ENCODE data around the gene FASTKD1.

FASTKD1 gene

DNA sequence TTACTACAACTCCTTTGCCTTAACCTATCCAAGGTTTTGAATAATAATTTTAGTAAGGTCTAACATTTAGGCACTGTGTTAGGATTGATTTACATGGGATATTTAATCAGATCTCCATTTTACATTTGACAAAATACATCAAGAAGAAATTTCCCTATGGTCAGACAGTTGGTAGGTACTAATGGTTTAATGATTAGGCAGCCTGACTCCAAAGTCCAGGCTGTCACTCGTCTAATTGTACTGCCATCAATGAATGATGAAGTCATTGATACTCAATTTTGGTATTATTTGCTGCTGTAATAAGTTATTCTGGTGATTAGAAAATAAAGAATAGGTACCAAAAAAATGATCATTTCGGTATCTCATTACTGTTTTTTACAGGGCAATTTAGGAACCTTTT, 80.3 kb downstream of the FASTKD1 start:
- Histone ChIP-seq H3K4me3 (ENCODE audit: low read depth, low read length) (no peak overlapping the region), H3K36me3 (ENCODE audit: control insufficient read depth, insufficient read depth, low read length) (no peaks in the 10 kb centered on the region), H3K27me3 (ENCODE audit: control insufficient read depth, insufficient read depth, low read length) (no peaks in the 10 kb centered on the region), H3K27ac (no peak overlapping the region), H3K9me3 (ENCODE audit: control insufficient read depth, low read length) (no peaks in the 10 kb centered on the region), H3K79me2 (no peaks in the 10 kb centered on the region), H3K4me2 (ENCODE audit: low read length) (no peak overlapping the region), H3K4me1 (no peaks in the 10 kb centered on the region), H2AFZ (no peak overlapping the region), H3K9ac (no peak overlapping the region)
- TF ChIP-seq, protein P1, sequence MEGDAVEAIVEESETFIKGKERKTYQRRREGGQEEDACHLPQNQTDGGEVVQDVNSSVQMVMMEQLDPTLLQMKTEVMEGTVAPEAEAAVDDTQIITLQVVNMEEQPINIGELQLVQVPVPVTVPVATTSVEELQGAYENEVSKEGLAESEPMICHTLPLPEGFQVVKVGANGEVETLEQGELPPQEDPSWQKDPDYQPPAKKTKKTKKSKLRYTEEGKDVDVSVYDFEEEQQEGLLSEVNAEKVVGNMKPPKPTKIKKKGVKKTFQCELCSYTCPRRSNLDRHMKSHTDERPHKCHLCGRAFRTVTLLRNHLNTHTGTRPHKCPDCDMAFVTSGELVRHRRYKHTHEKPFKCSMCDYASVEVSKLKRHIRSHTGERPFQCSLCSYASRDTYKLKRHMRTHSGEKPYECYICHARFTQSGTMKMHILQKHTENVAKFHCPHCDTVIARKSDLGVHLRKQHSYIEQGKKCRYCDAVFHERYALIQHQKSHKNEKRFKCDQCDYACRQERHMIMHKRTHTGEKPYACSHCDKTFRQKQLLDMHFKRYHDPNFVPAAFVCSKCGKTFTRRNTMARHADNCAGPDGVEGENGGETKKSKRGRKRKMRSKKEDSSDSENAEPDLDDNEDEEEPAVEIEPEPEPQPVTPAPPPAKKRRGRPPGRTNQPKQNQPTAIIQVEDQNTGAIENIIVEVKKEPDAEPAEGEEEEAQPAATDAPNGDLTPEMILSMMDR (IDR thresholded peaks at IDR 0.05) = no peak

DNA sequence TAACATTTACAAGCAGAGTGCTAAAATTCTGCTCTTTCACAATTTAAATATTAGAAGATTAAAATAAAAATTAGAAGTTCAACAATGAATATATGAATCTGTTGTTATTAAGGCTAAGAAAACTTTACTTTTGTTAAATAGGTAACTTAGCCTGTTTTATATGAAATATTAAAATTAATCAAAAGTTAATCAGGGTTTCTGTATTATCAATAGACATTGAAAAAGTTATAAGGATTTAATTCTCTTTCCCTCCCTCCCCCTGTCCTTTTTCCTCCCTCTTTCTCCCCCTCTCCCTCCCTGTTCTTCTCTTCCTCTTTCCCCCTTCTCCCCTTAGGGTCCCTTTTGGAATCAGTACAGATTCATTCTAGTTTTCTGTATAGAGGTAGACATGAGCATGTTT, 82.3 kb downstream of the FASTKD1 start:
- H3K4me1 ChIP-seq = no peaks in the 10 kb centered on the region
- no peak overlapping the region for H3K4me2 ChIP-seq (ENCODE audit: low read length)
- H3K79me2 ChIP-seq = no peaks in the 10 kb centered on the region
- H3K9me3 ChIP-seq (ENCODE audit: control insufficient read depth, low read length) = no peaks in the 10 kb centered on the region
- no peaks in the 10 kb centered on the region for H3K36me3 ChIP-seq (ENCODE audit: control insufficient read depth, insufficient read depth, low read length)
- H3K27me3 ChIP-seq (ENCODE audit: control insufficient read depth, insufficient read depth, low read length) = no peaks in the 10 kb centered on the region
- H3K27ac ChIP-seq = no peak overlapping the region
- H3K4me3 ChIP-seq (ENCODE audit: low read depth, low read length) = no peak overlapping the region
- H3K9ac ChIP-seq = no peak overlapping the region
- TF ChIP-seq, protein P1 (IDR thresholded peaks at IDR 0.05) = no peak
- no peak overlapping the region for H2AFZ ChIP-seq

DNA sequence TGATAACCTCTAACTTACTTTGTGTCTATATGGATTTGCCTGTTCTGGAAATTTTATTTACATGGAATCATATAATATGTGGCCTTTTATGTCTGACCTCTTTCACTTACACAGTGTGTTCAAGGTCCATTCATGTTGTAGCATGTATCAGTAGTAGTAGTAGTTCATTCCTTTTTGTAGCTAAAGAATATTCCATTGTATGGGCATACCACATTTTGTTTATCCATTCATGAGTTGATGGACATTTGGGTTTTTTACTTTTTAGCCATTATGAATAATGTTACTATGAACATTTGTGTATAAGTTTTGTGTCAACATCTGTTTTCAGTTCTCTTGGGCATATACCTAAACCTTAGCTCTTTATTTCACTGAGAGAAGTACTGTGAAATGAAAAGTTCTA, 82.8 kb downstream of the FASTKD1 start:
- Histone ChIP-seq H3K4me1 (no peaks in the 10 kb centered on the region), H3K4me3 (ENCODE audit: low read depth, low read length) (no peak overlapping the region), H3K79me2 (no peaks in the 10 kb centered on the region), H3K27ac (no peak overlapping the region), H3K9ac (no peak overlapping the region), H3K36me3 (ENCODE audit: control insufficient read depth, insufficient read depth, low read length) (no peaks in the 10 kb centered on the region), H3K9me3 (ENCODE audit: control insufficient read depth, low read length) (no peaks in the 10 kb centered on the region), H2AFZ (no peak overlapping the region), H3K4me2 (ENCODE audit: low read length) (no peak overlapping the region), H3K27me3 (ENCODE audit: control insufficient read depth, insufficient read depth, low read length) (no peaks in the 10 kb centered on the region)
- TF ChIP-seq, protein P1 (IDR thresholded peaks at IDR 0.05) = no peak

DNA sequence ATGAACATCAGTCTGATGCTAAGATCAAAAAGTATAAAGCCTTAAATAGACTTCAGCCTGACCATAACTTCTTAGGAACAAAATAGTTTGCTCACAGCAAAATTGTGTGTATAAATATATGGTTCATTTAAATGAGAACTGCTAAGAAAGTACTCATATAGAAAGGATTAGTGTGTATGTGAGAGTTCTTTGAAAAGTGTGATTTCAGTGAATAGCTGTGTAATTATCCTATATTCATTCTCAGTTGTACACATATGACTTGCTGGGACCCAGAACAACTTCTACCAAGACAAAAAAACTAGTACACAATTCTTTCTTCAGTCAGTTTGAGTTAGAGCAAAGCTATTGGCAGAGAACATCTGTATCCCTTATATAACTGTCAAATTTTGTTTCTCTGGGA, 87.2 kb downstream of the FASTKD1 start:
- no peak overlapping the region for H2AFZ ChIP-seq
- H3K9ac ChIP-seq = no peak overlapping the region
- TF ChIP-seq, protein P1 (IDR thresholded peaks at IDR 0.05) = no peak
- no peaks in the 10 kb centered on the region for H3K9me3 ChIP-seq (ENCODE audit: control insufficient read depth, low read length)
- H3K27ac ChIP-seq = no peak overlapping the region
- no peaks in the 10 kb centered on the region for H3K36me3 ChIP-seq (ENCODE audit: control insufficient read depth, insufficient read depth, low read length)
- no peaks in the 10 kb centered on the region for H3K27me3 ChIP-seq (ENCODE audit: control insufficient read depth, insufficient read depth, low read length)
- H3K79me2 ChIP-seq = no peaks in the 10 kb centered on the region
- no peak overlapping the region for H3K4me2 ChIP-seq (ENCODE audit: low read length)
- no peaks in the 10 kb centered on the region for H3K4me1 ChIP-seq
- no peak overlapping the region for H3K4me3 ChIP-seq (ENCODE audit: low read depth, low read length)

DNA sequence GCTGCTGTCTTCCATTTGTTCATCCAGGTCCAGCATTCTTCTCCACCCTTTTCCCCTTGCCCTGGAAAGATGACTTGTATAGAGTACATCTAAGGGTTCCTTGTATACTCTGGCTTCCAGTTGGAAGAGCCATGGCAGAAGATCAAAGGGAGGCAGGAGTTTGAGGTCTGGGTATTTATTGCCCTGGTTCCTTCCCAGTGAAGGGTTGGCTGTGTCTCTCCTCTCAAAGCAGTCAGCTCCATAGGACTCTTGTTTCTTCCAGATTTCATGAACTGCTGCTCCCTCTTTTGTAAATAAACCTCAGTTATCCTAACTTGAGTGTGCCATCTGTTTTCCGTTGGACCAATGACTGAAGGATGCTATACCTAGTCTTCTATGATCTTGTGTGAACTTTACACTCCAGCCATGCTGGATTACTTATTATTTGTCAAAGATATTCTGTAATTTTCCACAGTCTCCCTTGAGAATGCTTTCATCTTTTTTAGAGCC, 88.0 kb downstream of the FASTKD1 start:
- Histone ChIP-seq H3K4me3 (ENCODE audit: low read depth, low read length) (no peak overlapping the region), H3K4me1 (no peaks in the 10 kb centered on the region), H3K27ac (no peak overlapping the region), H3K27me3 (ENCODE audit: control insufficient read depth, insufficient read depth, low read length) (no peaks in the 10 kb centered on the region), H3K79me2 (no peaks in the 10 kb centered on the region), H3K36me3 (ENCODE audit: control insufficient read depth, insufficient read depth, low read length) (no peaks in the 10 kb centered on the region), H2AFZ (no peak overlapping the region), H3K9ac (no peak overlapping the region), H3K4me2 (ENCODE audit: low read length) (no peak overlapping the region), H3K9me3 (ENCODE audit: control insufficient read depth, low read length) (no peaks in the 10 kb centered on the region)
- TF ChIP-seq, protein P1 (IDR thresholded peaks at IDR 0.05) = no peak

Measured in parathyroid adenoma (tissue), 2 donors.